ENCODE results near the gene KIF20B.

DNA sequence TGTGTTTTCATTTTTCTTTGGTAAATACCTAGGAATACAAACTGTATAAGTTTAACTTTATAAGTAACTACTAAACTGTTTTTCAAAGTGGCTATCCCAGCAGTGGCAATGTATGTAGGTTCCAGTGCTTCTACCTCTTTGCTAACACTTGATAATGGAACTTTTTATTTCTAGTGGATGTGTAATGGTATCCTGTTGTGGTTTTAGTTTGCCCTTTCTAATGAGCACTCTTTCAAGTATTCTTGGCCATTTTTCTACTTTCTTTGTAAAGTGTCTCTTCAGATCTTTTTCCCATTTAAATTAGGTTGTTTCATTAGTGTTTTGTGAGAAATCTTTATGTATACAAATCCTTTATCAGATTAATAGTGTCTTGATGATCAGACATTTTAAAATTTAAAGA lies 4.6 kb downstream of the KIF20B start:
- TF ChIP-seq, protein P1, sequence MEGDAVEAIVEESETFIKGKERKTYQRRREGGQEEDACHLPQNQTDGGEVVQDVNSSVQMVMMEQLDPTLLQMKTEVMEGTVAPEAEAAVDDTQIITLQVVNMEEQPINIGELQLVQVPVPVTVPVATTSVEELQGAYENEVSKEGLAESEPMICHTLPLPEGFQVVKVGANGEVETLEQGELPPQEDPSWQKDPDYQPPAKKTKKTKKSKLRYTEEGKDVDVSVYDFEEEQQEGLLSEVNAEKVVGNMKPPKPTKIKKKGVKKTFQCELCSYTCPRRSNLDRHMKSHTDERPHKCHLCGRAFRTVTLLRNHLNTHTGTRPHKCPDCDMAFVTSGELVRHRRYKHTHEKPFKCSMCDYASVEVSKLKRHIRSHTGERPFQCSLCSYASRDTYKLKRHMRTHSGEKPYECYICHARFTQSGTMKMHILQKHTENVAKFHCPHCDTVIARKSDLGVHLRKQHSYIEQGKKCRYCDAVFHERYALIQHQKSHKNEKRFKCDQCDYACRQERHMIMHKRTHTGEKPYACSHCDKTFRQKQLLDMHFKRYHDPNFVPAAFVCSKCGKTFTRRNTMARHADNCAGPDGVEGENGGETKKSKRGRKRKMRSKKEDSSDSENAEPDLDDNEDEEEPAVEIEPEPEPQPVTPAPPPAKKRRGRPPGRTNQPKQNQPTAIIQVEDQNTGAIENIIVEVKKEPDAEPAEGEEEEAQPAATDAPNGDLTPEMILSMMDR (IDR thresholded peaks at IDR 0.05): no peak
- TF ChIP-seq POLR2A (IDR thresholded peaks at IDR 0.05): no peak
